ENCODE results near the gene NFKBIA. TPM values are rescaled to one million over a fixed set of nuclear protein-coding genes. Genes with fewer than 3 reads are reported as not detected.

Gene NFKBIA, protein sequence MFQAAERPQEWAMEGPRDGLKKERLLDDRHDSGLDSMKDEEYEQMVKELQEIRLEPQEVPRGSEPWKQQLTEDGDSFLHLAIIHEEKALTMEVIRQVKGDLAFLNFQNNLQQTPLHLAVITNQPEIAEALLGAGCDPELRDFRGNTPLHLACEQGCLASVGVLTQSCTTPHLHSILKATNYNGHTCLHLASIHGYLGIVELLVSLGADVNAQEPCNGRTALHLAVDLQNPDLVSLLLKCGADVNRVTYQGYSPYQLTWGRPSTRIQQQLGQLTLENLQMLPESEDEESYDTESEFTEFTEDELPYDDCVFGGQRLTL
- total RNA-seq (2022; extraction: Qiagen RNA extraction; ENCODE audit: low read depth): 82.7 to 122 TPM (median 107 TPM) in 5 replicates

GRCh38 chr14:35404449-35405303 lies at the start of gene NFKBIA:
Gene NFKBIA, minus strand, starts transcription at chr14:35404749. Its CDS starts 105 bp downstream, at chr14:35404644.

Other genes with a start within 250 kb of the NFKBIA start
- 246 to 299 TPM (median 253 TPM) in 5 replicates for gene PSMA6, start 112.4 kb downstream of the NFKBIA start, total RNA-seq (2022; extraction: Qiagen RNA extraction; ENCODE audit: low read depth)
- 0.05 to 0.08 TPM in 2 of 5 replicates, not detected in the others for gene INSM2, start 129.4 kb upstream of the NFKBIA start, total RNA-seq (2022; extraction: Qiagen RNA extraction; ENCODE audit: low read depth)